Duodenal mucosa (tissue), 2 donors: ENCODE results near the gene MTA3.

Experiments used
- H3K27ac ChIP-seq: one replicate; pipeline ENCODE4 v1.7.0; 2013; ENCODE audit warnings: low read depth, low read length
- H3K27me3 ChIP-seq, 2 donors: one replicate each; pipeline ENCODE4 v1.7.0; 2013; ENCODE audit warnings: low read length in 2 of 2, control low read depth in 1 of 2; ENCODE audit not compliant: insufficient read depth in 2 of 2, control insufficient read depth in 1 of 2
- H3K36me3 ChIP-seq, 2 donors: one replicate each; pipeline ENCODE4 v1.7.0; 2013; ENCODE audit warnings: low read length in 2 of 2, control low read depth in 1 of 2; ENCODE audit not compliant: insufficient read depth in 2 of 2, control insufficient read depth in 1 of 2
- H3K4me1 ChIP-seq, 2 donors: one replicate each; pipeline ENCODE4 v1.7.0; 2013; ENCODE audit warnings: low read length in 2 of 2, control low read depth in 1 of 2; ENCODE audit not compliant: insufficient read depth in 2 of 2, control insufficient read depth in 1 of 2
- H3K4me3 ChIP-seq, 2 donors: one replicate each; pipeline ENCODE4 v1.7.0; 2013; ENCODE audit warnings: low read length in 2 of 2, low read depth in 1 of 2
- H3K9ac ChIP-seq, 2 donors: one replicate each; pipeline ENCODE4 v1.7.0; 2013; ENCODE audit warnings: low read length in 2 of 2, low read depth in 1 of 2
- H3K9me3 ChIP-seq, 2 donors: one replicate each; pipeline ENCODE4 v1.7.0; 2013; ENCODE audit warnings: low read length in 2 of 2, control low read depth in 1 of 2; ENCODE audit not compliant: control insufficient read depth in 1 of 2

MTA3 gene

GRCh38 chr2:42788882-42789281 lies 220.4 kb downstream of the MTA3 start:
- Histone ChIP-seq H3K27me3 (no peaks in the 10 kb centered on the region), H3K27ac (no peak overlapping the region), H3K9ac (no peak overlapping the region), H3K4me1 (peaks cover 34 to 44% of the 10 kb centered on the region in 2 donors), H3K36me3 (no peaks in the 10 kb centered on the region), H3K9me3 (no peaks in the 10 kb centered on the region), H3K4me3 (no peak overlapping the region)

- Histone ChIP-seq H3K9ac (no peak overlapping the region), H3K9me3 (no peaks in the 10 kb centered on the region), H3K27ac (no peak overlapping the region), H3K36me3 (no peaks in the 10 kb centered on the region), H3K4me1 (peaks cover 33 to 38% of the 10 kb centered on the region in 2 donors), H3K27me3 (no peaks in the 10 kb centered on the region), H3K4me3 (no peak overlapping the region)
Observed at GRCh38 chr2:42789751-42790150, 221.3 kb downstream of the MTA3 start.

GRCh38 chr2:42791606-42792005 lies 223.2 kb downstream of the MTA3 start:
- Histone ChIP-seq H3K36me3 (no peaks in the 10 kb centered on the region), H3K4me3 (peak overlapping the region; percentile 83 to 84), H3K27me3 (no peaks in the 10 kb centered on the region), H3K9me3 (no peaks in the 10 kb centered on the region), H3K9ac (peak overlapping the region; percentile 87 to 95), H3K4me1 (peaks cover 30 to 40% of the 10 kb centered on the region in 2 donors), H3K27ac (no peak overlapping the region)

- no peaks in the 10 kb centered on the region for H3K9me3 ChIP-seq
- peak overlapping the region; percentile 83 to 84 for H3K4me3 ChIP-seq
- no peaks in the 10 kb centered on the region for H3K27me3 ChIP-seq
- H3K4me1 ChIP-seq = peaks cover 30 to 39% of the 10 kb centered on the region in 2 donors
- peak overlapping the region; percentile 87 to 95 for H3K9ac ChIP-seq
- peak overlapping the region; percentile 83 for H3K27ac ChIP-seq
- peaks cover 0 to under 1% of the 10 kb centered on the region in 2 donors for H3K36me3 ChIP-seq
Observed at GRCh38 chr2:42792087-42792582, 223.7 kb downstream of the MTA3 start.

GRCh38 chr2:42792583-42793333 lies 224.3 kb downstream of the MTA3 start, which contains the start of gene HAAO:
Gene HAAO, minus strand, starts transcription at chr2:42792583. Its CDS starts 47 bp downstream, at chr2:42792536.
- Histone ChIP-seq H3K27me3 (no peaks in the 10 kb centered on the region), H3K9ac (peak within 1 kb of the TSS; percentile 87 to 95), H3K4me3 (peak within 1 kb of the TSS; percentile 83 to 84), H3K36me3 (peaks cover 0 to 3% of the 10 kb centered on the region in 2 donors), H3K4me1 (peaks cover 25 to 35% of the 10 kb centered on the region in 2 donors), H3K27ac (peak within 1 kb of the TSS; percentile 83), H3K9me3 (no peaks in the 10 kb centered on the region)

- no peaks in the 10 kb centered on the region for H3K9me3 ChIP-seq
- H3K27me3 ChIP-seq = no peaks in the 10 kb centered on the region
- peak overlapping the region; percentile 87 to 95 for H3K9ac ChIP-seq
- peaks cover 19 to 27% of the 10 kb centered on the region in 2 donors for H3K4me1 ChIP-seq
- H3K36me3 ChIP-seq = peaks cover 0 to 3% of the 10 kb centered on the region in 2 donors
- H3K27ac ChIP-seq = peak overlapping the region; percentile 83
- H3K4me3 ChIP-seq = peak overlapping the region; percentile 83 to 84
Observed at GRCh38 chr2:42793334-42794270, 225.2 kb downstream of the MTA3 start.

- Histone ChIP-seq H3K27ac (no peak overlapping the region), H3K36me3 (peaks cover 0 to 3% of the 10 kb centered on the region in 2 donors), H3K27me3 (no peaks in the 10 kb centered on the region), H3K9ac (peak overlapping the region; percentile 87 to 95), H3K4me3 (peak overlapping the region; percentile 83 to 84), H3K4me1 (peaks cover 19 to 26% of the 10 kb centered on the region in 2 donors), H3K9me3 (no peaks in the 10 kb centered on the region)
Observed at GRCh38 chr2:42794271-42795046, 226.0 kb downstream of the MTA3 start.

GRCh38 chr2:42795275-42795674 lies 226.8 kb downstream of the MTA3 start:
- H3K4me3 ChIP-seq = peak overlapping the region in 1 of 2 donors; percentile 34
- no peaks in the 10 kb centered on the region for H3K9me3 ChIP-seq
- H3K4me1 ChIP-seq = peaks cover 19 to 26% of the 10 kb centered on the region in 2 donors
- no peaks in the 10 kb centered on the region for H3K27me3 ChIP-seq
- H3K9ac ChIP-seq = peak overlapping the region in 1 of 2 donors; percentile 38
- H3K27ac ChIP-seq = no peak overlapping the region
- peaks cover 0 to 3% of the 10 kb centered on the region in 2 donors for H3K36me3 ChIP-seq

- Histone ChIP-seq H3K27me3 (no peaks in the 10 kb centered on the region), H3K9me3 (no peaks in the 10 kb centered on the region), H3K4me1 (peaks cover 18 to 23% of the 10 kb centered on the region in 2 donors), H3K4me3 (no peak overlapping the region), H3K36me3 (peaks cover 0 to 3% of the 10 kb centered on the region in 2 donors), H3K27ac (no peak overlapping the region), H3K9ac (no peak overlapping the region)
Observed at GRCh38 chr2:42795841-42796301, 227.4 kb downstream of the MTA3 start.
